Endothelial cell of umbilical vein (primary cell): ENCODE data around the gene HS3ST3A1.

Experiments
- EZH2 ChIP-seq: IDR thresholded peaks from 2 replicates; pipeline ENCODE4 v1.6.1; 2012; ENCODE audit warnings: borderline replicate concordance, low read depth, mild to moderate bottlenecking, moderate library complexity, low read length, inconsistent platforms; ENCODE audit not compliant: severe bottlenecking
- FOS ChIP-seq: IDR thresholded peaks from 2 replicates; pipeline ENCODE4 v1.6.1; 2011; ENCODE audit warnings: mild to moderate bottlenecking, low read length, moderate library complexity, borderline replicate concordance; ENCODE audit not compliant: insufficient read depth
- GATA2 ChIP-seq: IDR thresholded peaks from 2 replicates; pipeline ENCODE4 v1.7.0; 2011; ENCODE audit warnings: low read depth, mild to moderate bottlenecking, moderate library complexity, mixed read lengths, low read length; ENCODE audit not compliant: insufficient read length, insufficient read depth
- JUN ChIP-seq: IDR thresholded peaks from 2 replicates; pipeline ENCODE4 v1.6.1; 2011; ENCODE audit warnings: borderline replicate concordance, low read depth; ENCODE audit not compliant: insufficient read length, insufficient read depth
- MYC ChIP-seq: IDR thresholded peaks from one replicate; pipeline ENCODE4 v1.6.1; 2011; ENCODE audit warnings: mild to moderate bottlenecking, low read depth, low read length
- POLR2A ChIP-seq: IDR thresholded peaks from 2 replicates; pipeline ENCODE4 v1.6.1; 2012; ENCODE audit warnings: low read depth, mild to moderate bottlenecking, control low read depth, low read length
- POLR2AphosphoS5 ChIP-seq: IDR thresholded peaks from 2 replicates; pipeline ENCODE4 v1.6.1; 2012; ENCODE audit warnings: low read depth, mild to moderate bottlenecking, control low read depth, low read length, moderate library complexity; ENCODE audit not compliant: insufficient read depth
- TF ChIP-seq, protein P1 (sequence below), 2 donors: IDR thresholded peaks; 1 replicate in 1 of 2; 2 replicates in 1 of 2; pipeline ENCODE4 v1.5.1; 2011; ENCODE audit warnings: low read length in 2 of 2, mild to moderate bottlenecking in 2 of 2, moderate library complexity in 2 of 2, control low read depth in 1 of 2, inconsistent platforms in 1 of 2, low read depth in 1 of 2; ENCODE audit not compliant: insufficient read depth in 1 of 2; ENCODE audit errors: extremely low read depth in 1 of 2
- TF ChIP-seq, protein P2 (sequence below): IDR thresholded peaks from 2 replicates; pipeline ENCODE4 v1.6.1; 2011; ENCODE audit not compliant: insufficient read depth, insufficient read length

DNA sequence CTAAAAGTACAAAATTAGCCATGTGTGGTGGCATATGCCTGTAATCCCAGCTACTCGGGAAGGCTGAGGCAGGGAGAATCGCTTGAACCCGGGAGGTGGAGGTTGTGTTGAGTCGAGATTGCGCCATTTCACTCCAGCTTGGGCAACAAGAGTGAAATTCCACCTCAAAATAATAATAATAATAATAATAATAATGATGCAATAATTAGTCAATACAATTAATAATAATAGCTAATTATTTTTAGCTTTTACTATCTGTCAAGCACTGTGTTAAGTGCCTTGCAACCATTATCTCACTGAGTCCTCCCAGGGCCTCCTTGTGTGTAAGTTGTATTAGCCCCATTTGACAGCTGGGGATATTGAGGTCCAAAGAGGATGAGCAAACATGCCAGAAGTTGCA lies 14.3 kb upstream of the HS3ST3A1 start:
- TF ChIP-seq POLR2AphosphoS5 (no peak), POLR2A (no peak), EZH2 (no peak), MYC (no peak), JUN (no peak), FOS (no peak), GATA2 (no peak)
- TF ChIP-seq, protein P1, sequence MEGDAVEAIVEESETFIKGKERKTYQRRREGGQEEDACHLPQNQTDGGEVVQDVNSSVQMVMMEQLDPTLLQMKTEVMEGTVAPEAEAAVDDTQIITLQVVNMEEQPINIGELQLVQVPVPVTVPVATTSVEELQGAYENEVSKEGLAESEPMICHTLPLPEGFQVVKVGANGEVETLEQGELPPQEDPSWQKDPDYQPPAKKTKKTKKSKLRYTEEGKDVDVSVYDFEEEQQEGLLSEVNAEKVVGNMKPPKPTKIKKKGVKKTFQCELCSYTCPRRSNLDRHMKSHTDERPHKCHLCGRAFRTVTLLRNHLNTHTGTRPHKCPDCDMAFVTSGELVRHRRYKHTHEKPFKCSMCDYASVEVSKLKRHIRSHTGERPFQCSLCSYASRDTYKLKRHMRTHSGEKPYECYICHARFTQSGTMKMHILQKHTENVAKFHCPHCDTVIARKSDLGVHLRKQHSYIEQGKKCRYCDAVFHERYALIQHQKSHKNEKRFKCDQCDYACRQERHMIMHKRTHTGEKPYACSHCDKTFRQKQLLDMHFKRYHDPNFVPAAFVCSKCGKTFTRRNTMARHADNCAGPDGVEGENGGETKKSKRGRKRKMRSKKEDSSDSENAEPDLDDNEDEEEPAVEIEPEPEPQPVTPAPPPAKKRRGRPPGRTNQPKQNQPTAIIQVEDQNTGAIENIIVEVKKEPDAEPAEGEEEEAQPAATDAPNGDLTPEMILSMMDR (IDR thresholded peaks at IDR 0.05; ENCODE audit: extremely low read depth in 1 of 2, insufficient read depth in 1 of 2, low read depth in 1 of 2, low read length in 2 of 2): no peak
- TF ChIP-seq, protein P2, sequence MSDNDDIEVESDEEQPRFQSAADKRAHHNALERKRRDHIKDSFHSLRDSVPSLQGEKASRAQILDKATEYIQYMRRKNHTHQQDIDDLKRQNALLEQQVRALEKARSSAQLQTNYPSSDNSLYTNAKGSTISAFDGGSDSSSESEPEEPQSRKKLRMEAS: no peak
